ENCODE results near the gene MAST2. TPM values are rescaled to one million over a fixed set of nuclear protein-coding genes. Genes with fewer than 3 reads are reported as not detected.

The MAST2 gene
- total RNA-seq, 1 experiment from 2014 or later: 41.9 TPM

- Histone ChIP-seq H3K9me2 (ENCODE audit: insufficient read depth) (no peaks in the 10 kb centered on the region), H3K27me3 (ENCODE audit: insufficient read depth, low read length) (no peaks in the 10 kb centered on the region), H3K4me2 (ENCODE audit: low read length) (peak overlapping the region; percentile 98), H3K27ac (ENCODE audit: low read depth, low read length) (peak overlapping the region; percentile 55), H3K4me1 (ENCODE audit: control insufficient read depth in 1 of 2, insufficient read depth in 2 of 2, low read length in 2 of 2) (peaks cover 11 to 21% of the 10 kb centered on the region in 2 experiments), H4K20me1 (ENCODE audit: insufficient read depth) (no peaks in the 10 kb centered on the region), H3K4me3 (replicated peaks in 1 of 2; ENCODE audit: low read depth in 1 of 2, low read length in 2 of 2) (peak overlapping the region; percentile 35 to 66), H2AFZ (ENCODE audit: low read depth, low read length, poor library complexity, severe bottlenecking) (peak overlapping the region; percentile 98), H3K79me2 (ENCODE audit: insufficient read depth, low read length) (peaks cover 36% of the 10 kb centered on the region), H3K9ac (ENCODE audit: low read length) (peak overlapping the region; percentile 71), H3K36me3 (ENCODE audit: control insufficient read depth in 1 of 2, insufficient read depth in 2 of 2, low read length in 2 of 2) (no peaks in the 10 kb centered on the region), H3K9me3 (ENCODE audit: control insufficient read depth in 1 of 2, insufficient read depth in 1 of 2, low read depth in 1 of 2, low read length in 2 of 2) (no peaks in the 10 kb centered on the region)
- ATAC-seq (peak; percentile 76), DNase-seq (ENCODE audit: low read depth, low spot score) (peak; percentile 57)
- intact Hi-C loops (cut with micrococcal nuclease): loop anchor here (5.0 kb wide), 1 partner anchor 115 kb away; the partner anchor contains the start of genes GPBP1L1 and TMEM69
- TSS peak; percentile 49 for BruUV-seq (replicated peaks)
- ChIA-PET CTCF (no interaction called here), RAD21 (ENCODE audit: low non-redundant PET in 1 of 2, low total read pairs in 2 of 2, uncharacterized antibody in 2 of 2, unreplicated experiment in 2 of 2) (interaction anchor here in 1 of 2 experiments (0.6 kb wide), 1 partner anchor 85 kb away, joined by 3 read pairs; no protein-coding TSS in a partner anchor), POLR2A (interaction anchor here (1.4 kb wide), 1 partner anchor 50 kb away, joined by 3 read pairs; no protein-coding TSS in a partner anchor)
- TF ChIP-seq FOSL1 (IDR thresholded peaks at IDR 0.05; ENCODE audit: low read depth) (peak; percentile 73), EGR1 (IDR thresholded peaks at IDR 0.05; ENCODE audit: low read depth) (no peak), REST (IDR thresholded peaks at IDR 0.05; ENCODE audit: low read depth) (no peak), SP1 (IDR thresholded peaks at IDR 0.05; ENCODE audit: low read depth) (peak; percentile 62), CBX3 (IDR thresholded peaks at IDR 0.05; ENCODE audit: low read depth) (peak; percentile 81; the same call in 1 of the 2 replicates), JUND (IDR thresholded peaks at IDR 0.05) (peak; percentile 72), ZFX (IDR thresholded peaks at IDR 0.05) (no peak), EZH2 (IDR thresholded peaks at IDR 0.05) (no peak), POLR2A (IDR thresholded peaks at IDR 0.05; ENCODE audit: borderline replicate concordance, extremely low read depth, insufficient read depth, insufficient read length) (no peak), ZNF274 (IDR thresholded peaks at IDR 0.05; ENCODE audit: low read depth, low read length) (no peak), MAX (IDR thresholded peaks at IDR 0.05) (peak; percentile 91), TCF7L2 (IDR thresholded peaks at IDR 0.05; ENCODE audit: borderline replicate concordance, extremely low read depth, insufficient read depth, insufficient read length) (no peak), POLR2AphosphoS5 (IDR thresholded peaks at IDR 0.05; ENCODE audit: low read depth, low read length) (peak; percentile 51; the same call in 1 of the 2 replicates), SRF (IDR thresholded peaks at IDR 0.05; ENCODE audit: low read depth) (peak; percentile 74), ELF1 (IDR thresholded peaks at IDR 0.05; ENCODE audit: borderline replicate concordance, low read depth) (no peak), CEBPB (IDR thresholded peaks at IDR 0.05; ENCODE audit: low read depth) (no peak), YY1 (IDR thresholded peaks at IDR 0.05; ENCODE audit: extremely low read depth, insufficient replicate concordance, low read depth, low read length) (no peak)
- TF ChIP-seq, protein P1, sequence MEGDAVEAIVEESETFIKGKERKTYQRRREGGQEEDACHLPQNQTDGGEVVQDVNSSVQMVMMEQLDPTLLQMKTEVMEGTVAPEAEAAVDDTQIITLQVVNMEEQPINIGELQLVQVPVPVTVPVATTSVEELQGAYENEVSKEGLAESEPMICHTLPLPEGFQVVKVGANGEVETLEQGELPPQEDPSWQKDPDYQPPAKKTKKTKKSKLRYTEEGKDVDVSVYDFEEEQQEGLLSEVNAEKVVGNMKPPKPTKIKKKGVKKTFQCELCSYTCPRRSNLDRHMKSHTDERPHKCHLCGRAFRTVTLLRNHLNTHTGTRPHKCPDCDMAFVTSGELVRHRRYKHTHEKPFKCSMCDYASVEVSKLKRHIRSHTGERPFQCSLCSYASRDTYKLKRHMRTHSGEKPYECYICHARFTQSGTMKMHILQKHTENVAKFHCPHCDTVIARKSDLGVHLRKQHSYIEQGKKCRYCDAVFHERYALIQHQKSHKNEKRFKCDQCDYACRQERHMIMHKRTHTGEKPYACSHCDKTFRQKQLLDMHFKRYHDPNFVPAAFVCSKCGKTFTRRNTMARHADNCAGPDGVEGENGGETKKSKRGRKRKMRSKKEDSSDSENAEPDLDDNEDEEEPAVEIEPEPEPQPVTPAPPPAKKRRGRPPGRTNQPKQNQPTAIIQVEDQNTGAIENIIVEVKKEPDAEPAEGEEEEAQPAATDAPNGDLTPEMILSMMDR (IDR thresholded peaks at IDR 0.05 in 2 of 3, conservative IDR thresholded peaks at IDR 0.05 in 1 of 3; ENCODE audit: borderline replicate concordance in 1 of 3, insufficient read depth in 1 of 3, low read depth in 2 of 3, low read length in 2 of 3): no peak
Measured at GRCh38 chr1:45802343-45803298, 791 bp upstream of the MAST2 start.
